GM10266 (cell line): ENCODE data around the gene MBP.

Source experiments
- DNase-seq: peaks from one replicate; pipeline ENCODE4 v3.0.0; 2012; ENCODE audit errors: extremely low spot score
- CTCF ChIP-seq: IDR thresholded peaks from 2 replicates; pipeline ENCODE4 v1.5.1; 2012; ENCODE audit warnings: mild to moderate bottlenecking, low read depth; ENCODE audit not compliant: control insufficient read depth, insufficient read depth; ENCODE audit errors: missing control alignments

Gene MBP

GRCh38 chr18:77102259-77103040 lies 30.1 kb downstream of the MBP start:
- peak; percentile 80 for DNase-seq
- no peak for TF ChIP-seq CTCF

DNA sequence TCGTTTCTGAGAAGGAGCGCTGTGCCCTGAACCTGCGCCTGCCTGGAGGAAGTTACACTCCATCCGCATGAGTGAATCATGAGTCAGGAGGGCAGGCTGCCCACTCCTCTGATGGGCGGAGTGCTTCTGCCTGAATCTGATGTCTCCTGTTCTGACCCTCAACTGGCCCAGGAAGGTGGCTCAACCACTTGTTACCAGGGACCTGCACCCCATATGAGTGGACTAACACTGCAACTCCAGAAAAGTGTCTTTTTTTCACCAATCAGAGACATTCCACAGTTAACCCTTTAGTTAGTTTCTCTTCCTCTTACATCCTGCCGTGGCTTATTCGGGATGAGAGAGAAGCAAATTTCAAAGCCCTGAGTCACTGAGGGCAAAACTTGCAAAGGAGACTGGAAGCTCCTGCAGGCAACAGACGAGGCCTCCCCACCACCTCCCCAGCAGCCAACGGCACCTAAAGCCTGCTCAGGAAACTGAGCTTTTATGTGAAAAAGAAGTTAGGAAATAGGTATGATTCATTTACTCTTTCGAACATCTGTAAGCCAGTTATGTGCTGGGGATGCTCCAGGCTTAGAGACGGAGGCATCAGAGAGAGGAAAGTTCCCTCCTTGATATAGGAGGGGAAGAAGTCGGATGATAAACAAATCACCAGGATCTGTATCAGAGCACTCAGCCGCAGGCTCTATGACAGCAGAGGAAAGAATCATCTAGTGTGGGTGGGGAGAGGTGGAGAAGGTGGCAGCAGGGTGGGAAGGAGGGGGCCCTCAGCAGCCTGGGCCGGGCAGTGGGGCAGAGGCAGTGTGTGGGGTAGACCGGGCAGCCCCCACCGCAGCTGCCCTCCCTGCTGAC lies 30.9 kb downstream of the MBP start:
- no peak for TF ChIP-seq CTCF
- peak; percentile 53 for DNase-seq

GRCh38 chr18:77100751-77101355 lies 31.7 kb downstream of the MBP start:
- no peak for DNase-seq
- no peak for TF ChIP-seq CTCF

GRCh38 chr18:77099485-77100370 lies 32.9 kb downstream of the MBP start:
- DNase-seq = no peak
- TF ChIP-seq CTCF = no peak

- no peak for DNase-seq
- no peak for TF ChIP-seq CTCF
Observed at GRCh38 chr18:77098538-77099174, 33.9 kb downstream of the MBP start.

DNA sequence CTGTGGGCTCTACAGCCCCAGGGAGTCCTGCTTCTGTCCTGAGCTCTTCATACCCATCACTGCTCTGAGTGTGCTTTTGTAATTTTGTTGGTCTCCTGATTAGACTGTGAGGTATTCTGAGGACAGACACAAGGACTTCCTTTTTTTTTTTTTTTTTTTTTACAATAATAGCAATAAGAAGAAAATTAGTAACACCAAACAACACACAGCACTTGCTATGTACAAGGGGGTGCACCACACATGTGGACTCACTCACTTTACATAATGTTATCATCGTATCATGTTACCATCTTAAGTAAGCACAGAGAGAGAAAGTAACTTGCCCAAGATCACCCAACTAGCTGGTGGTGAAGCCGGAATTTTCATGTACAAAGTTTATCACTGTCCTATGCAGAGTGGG lies 34.6 kb downstream of the MBP start:
- DNase-seq = no peak
- no peak for TF ChIP-seq CTCF
